Astrocyte (in vitro differentiated cells and primary cell): ENCODE data around the gene IFNE.

ENCODE experiments used
- EZH2 ChIP-seq: IDR thresholded peaks from 2 replicates; pipeline ENCODE4 v1.6.1; 2012; ENCODE audit warnings: mild to moderate bottlenecking, low read length, inconsistent platforms; ENCODE audit not compliant: insufficient read depth
- TF ChIP-seq, protein P1 (sequence below): IDR thresholded peaks from 2 replicates; pipeline ENCODE4 v1.5.1; 2011; ENCODE audit warnings: low read depth, mild to moderate bottlenecking, inconsistent platforms, low read length, moderate library complexity; ENCODE audit not compliant: insufficient read depth

DNA sequence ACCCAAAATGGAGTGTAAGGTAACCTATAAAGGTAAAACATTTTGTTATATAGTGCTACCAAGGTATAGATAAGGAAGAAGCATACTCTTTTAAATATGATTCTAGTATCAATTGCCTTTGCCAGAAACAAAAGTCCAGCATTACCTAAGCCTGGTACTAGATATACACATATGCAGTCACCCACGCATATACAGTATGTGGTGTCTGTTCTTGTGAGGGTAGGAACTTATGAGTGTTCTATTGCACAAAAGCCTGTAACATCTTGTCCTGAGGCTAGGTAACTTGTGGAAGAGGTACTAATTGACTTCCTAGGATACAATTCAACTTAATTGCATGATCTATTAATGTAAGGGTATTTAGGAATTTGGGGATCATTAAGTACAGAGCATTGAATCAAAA is 31.3 kb upstream of the IFNE start:
- TF ChIP-seq, protein P1, sequence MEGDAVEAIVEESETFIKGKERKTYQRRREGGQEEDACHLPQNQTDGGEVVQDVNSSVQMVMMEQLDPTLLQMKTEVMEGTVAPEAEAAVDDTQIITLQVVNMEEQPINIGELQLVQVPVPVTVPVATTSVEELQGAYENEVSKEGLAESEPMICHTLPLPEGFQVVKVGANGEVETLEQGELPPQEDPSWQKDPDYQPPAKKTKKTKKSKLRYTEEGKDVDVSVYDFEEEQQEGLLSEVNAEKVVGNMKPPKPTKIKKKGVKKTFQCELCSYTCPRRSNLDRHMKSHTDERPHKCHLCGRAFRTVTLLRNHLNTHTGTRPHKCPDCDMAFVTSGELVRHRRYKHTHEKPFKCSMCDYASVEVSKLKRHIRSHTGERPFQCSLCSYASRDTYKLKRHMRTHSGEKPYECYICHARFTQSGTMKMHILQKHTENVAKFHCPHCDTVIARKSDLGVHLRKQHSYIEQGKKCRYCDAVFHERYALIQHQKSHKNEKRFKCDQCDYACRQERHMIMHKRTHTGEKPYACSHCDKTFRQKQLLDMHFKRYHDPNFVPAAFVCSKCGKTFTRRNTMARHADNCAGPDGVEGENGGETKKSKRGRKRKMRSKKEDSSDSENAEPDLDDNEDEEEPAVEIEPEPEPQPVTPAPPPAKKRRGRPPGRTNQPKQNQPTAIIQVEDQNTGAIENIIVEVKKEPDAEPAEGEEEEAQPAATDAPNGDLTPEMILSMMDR: no peak
- no peak for TF ChIP-seq EZH2
